ENCODE results near the gene OGFOD3. TPM values are rescaled to one million over a fixed set of nuclear protein-coding genes. Genes with fewer than 3 reads are reported as not detected.

Gene OGFOD3
- total and polyA plus RNA-seq, 2 experiments from 2014 or later, result 9.6 to 24.6 TPM

DNA sequence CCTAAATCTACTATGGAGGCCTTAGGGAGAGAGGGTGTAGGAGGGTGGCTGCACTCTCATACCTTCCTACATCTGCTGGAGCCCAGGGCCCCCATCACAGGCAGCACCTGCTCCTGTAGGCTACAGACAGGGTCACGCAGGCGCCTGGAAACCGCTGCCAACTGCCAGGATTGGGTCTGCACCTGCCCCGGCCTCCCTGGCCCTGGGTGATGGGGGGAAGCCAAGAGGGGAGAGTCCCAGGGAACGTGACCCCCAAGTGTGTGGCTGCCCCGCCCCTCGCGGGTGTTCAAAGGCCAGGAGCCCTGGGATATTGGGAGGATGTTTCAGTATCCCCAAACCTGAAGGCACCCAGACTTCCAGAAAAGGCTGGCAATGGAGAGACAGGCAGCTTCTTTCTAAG, 64.9 kb downstream of the OGFOD3 start:
- H3K79me2 ChIP-seq (replicated peaks; ENCODE audit: insufficient read depth), result no peaks in the 10 kb centered on the region
- TF ChIP-seq, protein P1, sequence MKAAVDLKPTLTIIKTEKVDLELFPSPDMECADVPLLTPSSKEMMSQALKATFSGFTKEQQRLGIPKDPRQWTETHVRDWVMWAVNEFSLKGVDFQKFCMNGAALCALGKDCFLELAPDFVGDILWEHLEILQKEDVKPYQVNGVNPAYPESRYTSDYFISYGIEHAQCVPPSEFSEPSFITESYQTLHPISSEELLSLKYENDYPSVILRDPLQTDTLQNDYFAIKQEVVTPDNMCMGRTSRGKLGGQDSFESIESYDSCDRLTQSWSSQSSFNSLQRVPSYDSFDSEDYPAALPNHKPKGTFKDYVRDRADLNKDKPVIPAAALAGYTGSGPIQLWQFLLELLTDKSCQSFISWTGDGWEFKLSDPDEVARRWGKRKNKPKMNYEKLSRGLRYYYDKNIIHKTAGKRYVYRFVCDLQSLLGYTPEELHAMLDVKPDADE (IDR thresholded peaks at IDR 0.05), result no peak
- TF ChIP-seq ZNF462 (CRISPR knock-in tag; IDR thresholded peaks at IDR 0.05) (no peak), ZNF331 (CRISPR knock-in tag; IDR thresholded peaks at IDR 0.05; ENCODE audit: low read depth) (no peak), POLR2AphosphoS5 (IDR thresholded peaks at IDR 0.05; ENCODE audit: low read depth) (no peak), JUNB (IDR thresholded peaks at IDR 0.05; ENCODE audit: unreplicated experiment) (no peak), ZNF114 (CRISPR knock-in tag; IDR thresholded peaks at IDR 0.05) (no peak), EZH2phosphoT487 (IDR thresholded peaks at IDR 0.05; ENCODE audit: unreplicated experiment) (no peak), CREB1 (CRISPR knock-in tag; IDR thresholded peaks at IDR 0.05; ENCODE audit: low read depth) (no peak), STAT1 (IDR thresholded peaks at IDR 0.05; ENCODE audit: unreplicated experiment) (no peak)
- TF ChIP-seq, protein P2, sequence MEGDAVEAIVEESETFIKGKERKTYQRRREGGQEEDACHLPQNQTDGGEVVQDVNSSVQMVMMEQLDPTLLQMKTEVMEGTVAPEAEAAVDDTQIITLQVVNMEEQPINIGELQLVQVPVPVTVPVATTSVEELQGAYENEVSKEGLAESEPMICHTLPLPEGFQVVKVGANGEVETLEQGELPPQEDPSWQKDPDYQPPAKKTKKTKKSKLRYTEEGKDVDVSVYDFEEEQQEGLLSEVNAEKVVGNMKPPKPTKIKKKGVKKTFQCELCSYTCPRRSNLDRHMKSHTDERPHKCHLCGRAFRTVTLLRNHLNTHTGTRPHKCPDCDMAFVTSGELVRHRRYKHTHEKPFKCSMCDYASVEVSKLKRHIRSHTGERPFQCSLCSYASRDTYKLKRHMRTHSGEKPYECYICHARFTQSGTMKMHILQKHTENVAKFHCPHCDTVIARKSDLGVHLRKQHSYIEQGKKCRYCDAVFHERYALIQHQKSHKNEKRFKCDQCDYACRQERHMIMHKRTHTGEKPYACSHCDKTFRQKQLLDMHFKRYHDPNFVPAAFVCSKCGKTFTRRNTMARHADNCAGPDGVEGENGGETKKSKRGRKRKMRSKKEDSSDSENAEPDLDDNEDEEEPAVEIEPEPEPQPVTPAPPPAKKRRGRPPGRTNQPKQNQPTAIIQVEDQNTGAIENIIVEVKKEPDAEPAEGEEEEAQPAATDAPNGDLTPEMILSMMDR (conservative IDR thresholded peaks at IDR 0.05; ENCODE audit: low read depth in 2 of 2), result no peak
- TF ChIP-seq, protein P3, sequence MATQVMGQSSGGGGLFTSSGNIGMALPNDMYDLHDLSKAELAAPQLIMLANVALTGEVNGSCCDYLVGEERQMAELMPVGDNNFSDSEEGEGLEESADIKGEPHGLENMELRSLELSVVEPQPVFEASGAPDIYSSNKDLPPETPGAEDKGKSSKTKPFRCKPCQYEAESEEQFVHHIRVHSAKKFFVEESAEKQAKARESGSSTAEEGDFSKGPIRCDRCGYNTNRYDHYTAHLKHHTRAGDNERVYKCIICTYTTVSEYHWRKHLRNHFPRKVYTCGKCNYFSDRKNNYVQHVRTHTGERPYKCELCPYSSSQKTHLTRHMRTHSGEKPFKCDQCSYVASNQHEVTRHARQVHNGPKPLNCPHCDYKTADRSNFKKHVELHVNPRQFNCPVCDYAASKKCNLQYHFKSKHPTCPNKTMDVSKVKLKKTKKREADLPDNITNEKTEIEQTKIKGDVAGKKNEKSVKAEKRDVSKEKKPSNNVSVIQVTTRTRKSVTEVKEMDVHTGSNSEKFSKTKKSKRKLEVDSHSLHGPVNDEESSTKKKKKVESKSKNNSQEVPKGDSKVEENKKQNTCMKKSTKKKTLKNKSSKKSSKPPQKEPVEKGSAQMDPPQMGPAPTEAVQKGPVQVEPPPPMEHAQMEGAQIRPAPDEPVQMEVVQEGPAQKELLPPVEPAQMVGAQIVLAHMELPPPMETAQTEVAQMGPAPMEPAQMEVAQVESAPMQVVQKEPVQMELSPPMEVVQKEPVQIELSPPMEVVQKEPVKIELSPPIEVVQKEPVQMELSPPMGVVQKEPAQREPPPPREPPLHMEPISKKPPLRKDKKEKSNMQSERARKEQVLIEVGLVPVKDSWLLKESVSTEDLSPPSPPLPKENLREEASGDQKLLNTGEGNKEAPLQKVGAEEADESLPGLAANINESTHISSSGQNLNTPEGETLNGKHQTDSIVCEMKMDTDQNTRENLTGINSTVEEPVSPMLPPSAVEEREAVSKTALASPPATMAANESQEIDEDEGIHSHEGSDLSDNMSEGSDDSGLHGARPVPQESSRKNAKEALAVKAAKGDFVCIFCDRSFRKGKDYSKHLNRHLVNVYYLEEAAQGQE (IDR thresholded peaks at IDR 0.05; ENCODE audit: unreplicated experiment), result no peak

More for the DNA sequence above, 64.9 kb downstream of the OGFOD3 start:
- Histone ChIP-seq H3K27ac (ENCODE audit: low read depth) (no peak overlapping the region), H3K27me3 (ENCODE audit: insufficient read depth) (no peaks in the 10 kb centered on the region), H3K4me1 (ENCODE audit: insufficient read depth) (no peaks in the 10 kb centered on the region), H4K20me1 (replicated peaks; ENCODE audit: insufficient read depth) (no peaks in the 10 kb centered on the region), H3K9me2 (ENCODE audit: insufficient read depth) (no peaks in the 10 kb centered on the region), H3K4me2 (no peak overlapping the region), H3K36me3 (ENCODE audit: insufficient read depth) (no peaks in the 10 kb centered on the region), H3F3A (replicated peaks; ENCODE audit: low read depth) (no peaks in the 10 kb centered on the region), H2AFZ (no peak overlapping the region), H3K4me3 (no peak overlapping the region)
- no peak for DNase-seq (ENCODE audit: low spot score)
- Mint-ChIP-seq H3K27me3 (ENCODE audit: insufficient read depth, low read depth, poor library complexity) (peaks cover 13% of the 10 kb centered on the region), H3K9me3 (no peaks in the 10 kb centered on the region), H3K27ac (no peak overlapping the region), H3K36me3 (ENCODE audit: low read depth) (no peaks in the 10 kb centered on the region), H3K4me1 (peaks cover 8% of the 10 kb centered on the region), H3K4me3 (no peak overlapping the region)
- no peak for ATAC-seq
